Small intestine (tissue), 7 donors: ENCODE results near the gene CFAP100. TPM values are rescaled to one million over a fixed set of nuclear protein-coding genes. Genes with fewer than 3 reads are reported as not detected.

ENCODE experiments used
- DNase-seq, 2 donors: peaks; one replicate each; pipeline versions ENCODE4 v3.0.0 to v3.0.0-alpha.2; 2013
- FAIRE-seq: peaks from 2 replicates; lab custom pipeline; 2012; peaks lifted over from hg19 to GRCh38; lab: Jason Lieb, UNC
- H3K27ac ChIP-seq, 3 donors: one replicate each; pipeline ENCODE4 v1.5.1; 2013; ENCODE audit warnings: low read length in 2 of 3, mild to moderate bottlenecking in 2 of 3, control low read depth in 1 of 3, inconsistent platforms in 1 of 3, low read depth in 1 of 3, moderate library complexity in 1 of 3
- H3K27me3 ChIP-seq, 3 donors: one replicate each; pipeline ENCODE4 v1.6.1; 2013; ENCODE audit warnings: low read length in 3 of 3, inconsistent platforms in 1 of 3; ENCODE audit not compliant: control insufficient read depth in 3 of 3, insufficient read depth in 3 of 3
- H3K36me3 ChIP-seq, 3 donors: one replicate each; pipeline ENCODE4 v1.6.1; 2013; ENCODE audit warnings: low read length in 3 of 3, inconsistent platforms in 1 of 3, low read depth in 1 of 3, mild to moderate bottlenecking in 1 of 3, moderate library complexity in 1 of 3; ENCODE audit not compliant: control insufficient read depth in 3 of 3, insufficient read depth in 2 of 3
- H3K4me1 ChIP-seq, 3 donors: one replicate each; pipeline ENCODE4 v1.6.1; 2013; ENCODE audit warnings: low read length in 2 of 3, inconsistent platforms in 1 of 3, low read depth in 1 of 3, mild to moderate bottlenecking in 1 of 3, moderate library complexity in 1 of 3; ENCODE audit not compliant: control insufficient read depth in 3 of 3, insufficient read depth in 2 of 3
- H3K4me3 ChIP-seq, 3 donors: one replicate each; pipeline ENCODE4 v1.5.1; 2013; ENCODE audit warnings: low read length in 3 of 3, control low read depth in 1 of 3, inconsistent platforms in 1 of 3, low read depth in 1 of 3, mild to moderate bottlenecking in 1 of 3, moderate library complexity in 1 of 3
- H3K9me3 ChIP-seq, 2 donors: one replicate each; pipeline ENCODE4 v1.6.1; 2013; ENCODE audit warnings: low read depth in 1 of 2, low read length in 1 of 2; ENCODE audit not compliant: control insufficient read depth in 2 of 2, insufficient read depth in 1 of 2
- WGBS, 3 donors: extraction: QIAGEN DNeasy Blood & Tissue Kit; methylation state at CpG; one replicate each; pipeline ENCODE4 v1.1.7; 2013; 5-methylcytosine and 5-hydroxymethylcytosine counted together
- polyA plus RNA-seq, 4 donors: library from polyadenylated mRNA; stranded (reverse) in 3 of 4; unstranded in 1 of 4; fragments of 200-250 nt in 3 of 4; fragments of 120-200 nt in 1 of 4; gene quantifications; one replicate each; pipeline versions ENCODE4 v1.2.1 to v1.2.3, GENCODE V29; 2013
- donor health status: healthy with polysubstance abuse.
- donor health status: control.
- donor health status: control.
- donor health status: Bipolar disorder and iron deficiency.
- donor health status: healthy.

Gene CFAP100
- polyA plus RNA-seq, 4 donors, result 0.53 TPM; not detected in 3

GRCh38 chr3:126447456-126448106, 52.9 kb downstream of the CFAP100 start:
- H3K27ac ChIP-seq, result no peak overlapping the region

GRCh38 chr3:126448136-126448892, 53.6 kb downstream of the CFAP100 start:
- 93 to 94% (median 94%) methylated on average over 17 of the region's 17 CpGs for WGBS, 3 donors
- no peaks in the 10 kb centered on the region for H3K9me3 ChIP-seq
- H3K4me1 ChIP-seq, result no peaks in the 10 kb centered on the region
- FAIRE-seq (no peak), DNase-seq (no peak)
- peaks cover 9 to 59% (median 10%) of the 10 kb centered on the region in 3 donors for H3K36me3 ChIP-seq
- no peak overlapping the region for H3K4me3 ChIP-seq
- H3K27me3 ChIP-seq, result no peaks in the 10 kb centered on the region
- H3K27ac ChIP-seq, result no peak overlapping the region

More at GRCh38 chr3:126447456-126448106, 52.9 kb downstream of the CFAP100 start:
- FAIRE-seq (no peak), DNase-seq (no peak)
- Histone ChIP-seq H3K4me1 (no peaks in the 10 kb centered on the region), H3K27me3 (no peaks in the 10 kb centered on the region), H3K4me3 (no peak overlapping the region), H3K36me3 (peaks cover 10 to 60% (median 12%) of the 10 kb centered on the region in 3 donors), H3K9me3 (no peaks in the 10 kb centered on the region)
- WGBS, 3 donors, result 83 to 87% (median 85%) methylated on average over 12 of the region's 12 CpGs

- peaks cover 8 to 61% (median 10%) of the 10 kb centered on the region in 3 donors for H3K36me3 ChIP-seq
- no peak overlapping the region for H3K4me3 ChIP-seq
- no peaks in the 10 kb centered on the region for H3K9me3 ChIP-seq
- no peak overlapping the region for H3K27ac ChIP-seq
- H3K27me3 ChIP-seq, result no peaks in the 10 kb centered on the region
- WGBS, 3 donors, result 93 to 97% (median 97%) methylated on average over 8 of the region's 8 CpGs
- no peaks in the 10 kb centered on the region for H3K4me1 ChIP-seq
- FAIRE-seq (no peak), DNase-seq (no peak)
Measured at GRCh38 chr3:126448893-126449180, 54.1 kb downstream of the CFAP100 start.

GRCh38 chr3:126449621-126450051, 54.9 kb downstream of the CFAP100 start:
- H3K36me3 ChIP-seq, result peaks cover 8 to 61% (median 10%) of the 10 kb centered on the region in 3 donors
- WGBS, 3 donors, result 75 to 87% (median 81%) methylated on average over 11 of the region's 11 CpGs
- no peak overlapping the region for H3K4me3 ChIP-seq
- H3K9me3 ChIP-seq, result no peaks in the 10 kb centered on the region
- H3K4me1 ChIP-seq, result no peaks in the 10 kb centered on the region
- FAIRE-seq, result no peak
- no peak for DNase-seq
- H3K27me3 ChIP-seq, result no peaks in the 10 kb centered on the region
- H3K27ac ChIP-seq, result no peak overlapping the region

GRCh38 chr3:126450219-126450618, 55.5 kb downstream of the CFAP100 start:
- no peak overlapping the region for H3K4me3 ChIP-seq
- peaks cover 8 to 60% (median 10%) of the 10 kb centered on the region in 3 donors for H3K36me3 ChIP-seq
- no peak overlapping the region for H3K27ac ChIP-seq
- 77 to 85% (median 80%) methylated on average over 9 of the region's 9 CpGs for WGBS, 3 donors
- DNase-seq, result no peak
- H3K4me1 ChIP-seq, result no peaks in the 10 kb centered on the region
- H3K27me3 ChIP-seq, result no peaks in the 10 kb centered on the region
- H3K9me3 ChIP-seq, result no peaks in the 10 kb centered on the region
- no peak for FAIRE-seq

GRCh38 chr3:126450744-126451143, 56.0 kb downstream of the CFAP100 start:
- no peaks in the 10 kb centered on the region for H3K4me1 ChIP-seq
- no peak overlapping the region for H3K27ac ChIP-seq
- DNase-seq (no peak), FAIRE-seq (no peak)
- H3K36me3 ChIP-seq, result peaks cover 8 to 61% (median 10%) of the 10 kb centered on the region in 3 donors
- H3K9me3 ChIP-seq, result no peaks in the 10 kb centered on the region
- WGBS, 3 donors, result 88 to 95% (median 93%) methylated on average over 3 of the region's 3 CpGs
- no peak overlapping the region for H3K4me3 ChIP-seq
- H3K27me3 ChIP-seq, result no peaks in the 10 kb centered on the region

- Histone ChIP-seq H3K4me3 (no peak overlapping the region), H3K27me3 (no peaks in the 10 kb centered on the region), H3K4me1 (no peaks in the 10 kb centered on the region), H3K27ac (no peak overlapping the region), H3K36me3 (peaks cover 8 to 65% (median 10%) of the 10 kb centered on the region in 3 donors), H3K9me3 (no peaks in the 10 kb centered on the region)
- 90 to 91% (median 91%) methylated on average over 12 of the region's 12 CpGs for WGBS, 3 donors
- FAIRE-seq, result no peak
- DNase-seq, result no peak
Measured at GRCh38 chr3:126451511-126451910, 56.8 kb downstream of the CFAP100 start.

- DNase-seq, result no peak
- no peaks in the 10 kb centered on the region for H3K4me1 ChIP-seq
- H3K9me3 ChIP-seq, result no peaks in the 10 kb centered on the region
- H3K27me3 ChIP-seq, result no peaks in the 10 kb centered on the region
- H3K36me3 ChIP-seq, result peaks cover 8 to 70% (median 8%) of the 10 kb centered on the region in 3 donors
- WGBS, 3 donors, result 87 to 90% (median 89%) methylated on average over 9 of the region's 9 CpGs
- no peak overlapping the region for H3K27ac ChIP-seq
- H3K4me3 ChIP-seq, result no peak overlapping the region
- FAIRE-seq, result no peak
Measured at GRCh38 chr3:126452213-126452612, 57.5 kb downstream of the CFAP100 start.
